B cell (primary cell): ENCODE data around the gene DNASE1.

Experiments used
- CTCF ChIP-seq: fragments of 200-600 bp; IDR thresholded peaks from one replicate; pipeline ENCODE4 v1.8.0; 2022; ENCODE audit warnings: antibody characterized with exemption, mild to moderate bottlenecking
- EZH2 ChIP-seq: IDR thresholded peaks from 2 replicates; pipeline ENCODE4 v1.6.1; 2012; ENCODE audit warnings: borderline replicate concordance, low read depth, mild to moderate bottlenecking, moderate library complexity, low read length; ENCODE audit not compliant: insufficient read depth, poor library complexity, severe bottlenecking

GRCh38 chr16:3606441-3606840 is 48.0 kb upstream of the DNASE1 start:
- TF ChIP-seq CTCF = no peak
- TF ChIP-seq EZH2 = no peak
